K562 (cell line): Measurements from ENCODE around the gene USH2A.

Experiments
- PHF21A ChIP-seq: fragments of 450-650 bp; IDR thresholded peaks from 2 replicates; pipeline ENCODE4 v1.6.1; 2017; ENCODE audit warnings: low read depth, borderline replicate concordance
- POLR2A ChIP-seq: fragments of 450-650 bp; conservative IDR thresholded peaks from 2 replicates; pipeline ENCODE4 v1.6.1; 2016
- TAF15 ChIP-seq: fragments of 200-400 bp; formaldehyde crosslinking; IDR thresholded peaks from 2 replicates; pipeline ENCODE4 v1.6.1; 2017; ENCODE audit warnings: mild to moderate bottlenecking, low read depth, low read length, moderate library complexity
- ZNF778 ChIP-seq: fragments of 450-650 bp; formaldehyde crosslinking; IDR thresholded peaks from 2 replicates; pipeline ENCODE4 v1.4.0; 2020; ENCODE audit warnings: mild to moderate bottlenecking, moderate library complexity
- ZNF785 ChIP-seq: fragments of 250-450 bp; sonication (Bioruptor Pico); IDR thresholded peaks from 2 replicates; pipeline ENCODE4 v1.4.0; 2020; ENCODE audit warnings: mild to moderate bottlenecking

- TF ChIP-seq TAF15 (no peak), ZNF778 (CRISPR knock-in tag) (no peak), ZNF785 (no peak), PHF21A (no peak), POLR2A (no peak)
These were observed 554.7 kb downstream of the USH2A start for GRCh38 chr1:215868500-215868899.
